HG03378 (cell line): ENCODE results near the gene CORO1C.
"Not testable (repeated sequence)": the region's sequence is repeated elsewhere in the genome, so short reads cannot be mapped to it uniquely, and the experiment has no call there.

Source experiments
- ATAC-seq: cut with Tn5 transposase; IDR thresholded peaks from one replicate; pipeline ENCODE4 v1.9.1; 2021; ENCODE audit warnings: mild to moderate bottlenecking, moderate library complexity; ENCODE audit not compliant: unreplicated experiment

Gene CORO1C

GRCh38 chr12:108620236-108620879 lies 111.0 kb downstream of the CORO1C start:
- no peak for ATAC-seq

GRCh38 chr12:108619369-108620160 lies 111.8 kb downstream of the CORO1C start:
- no peak for ATAC-seq

- ATAC-seq: not testable (repeated sequence)
Observed at GRCh38 chr12:108618953-108619274, 112.4 kb downstream of the CORO1C start.

GRCh38 chr12:108618079-108618952 lies 113.0 kb downstream of the CORO1C start:
- peak; percentile 37 for ATAC-seq

GRCh38 chr12:108616941-108617858 lies 114.1 kb downstream of the CORO1C start:
- ATAC-seq: peak; percentile 80

- ATAC-seq: no peak
Observed at GRCh38 chr12:108616359-108616758, 115.0 kb downstream of the CORO1C start.

- ATAC-seq: no peak
Observed at GRCh38 chr12:108615918-108616317, 115.4 kb downstream of the CORO1C start.

- ATAC-seq: no peak
Observed at GRCh38 chr12:108614639-108615038, 116.7 kb downstream of the CORO1C start.

- no peak for ATAC-seq
Observed at GRCh38 chr12:108614041-108614440, 117.3 kb downstream of the CORO1C start.

GRCh38 chr12:108613548-108613947 lies 117.8 kb downstream of the CORO1C start:
- no peak for ATAC-seq

- no peak for ATAC-seq
Observed at GRCh38 chr12:108612788-108613282, 118.5 kb downstream of the CORO1C start.

GRCh38 chr12:108611884-108612415 lies 119.4 kb downstream of the CORO1C start:
- no peak for ATAC-seq

GRCh38 chr12:108610856-108611605 lies 120.3 kb downstream of the CORO1C start:
- no peak for ATAC-seq

- no peak for ATAC-seq
Observed at GRCh38 chr12:108610336-108610815, 120.9 kb downstream of the CORO1C start.

- no peak for ATAC-seq
Observed at GRCh38 chr12:108609537-108610335, 121.6 kb downstream of the CORO1C start.

- ATAC-seq: no peak
Observed at GRCh38 chr12:108608616-108609015, 122.7 kb downstream of the CORO1C start.

GRCh38 chr12:108607981-108608600 lies 123.2 kb downstream of the CORO1C start:
- ATAC-seq: no peak

GRCh38 chr12:108606492-108606891 lies 124.8 kb downstream of the CORO1C start:
- no peak for ATAC-seq
